ENCODE measurements around the gene AGRN. TPM values are rescaled to one million over a fixed set of nuclear protein-coding genes. Genes with fewer than 3 reads are reported as not detected.
"Not testable (repeated sequence)": the region's sequence is repeated elsewhere in the genome, so short reads cannot be mapped to it uniquely, and the experiment has no call there.

Gene AGRN
- total RNA-seq, 1 donor from 2014 or later: 109 TPM

- Histone ChIP-seq H3K4me1 (no peaks in the 10 kb centered on the region), H3K4me3 (no peak overlapping the region), H3K36me3 (no peaks in the 10 kb centered on the region), H3K27me3 (no peaks in the 10 kb centered on the region), H3K27ac (no peak overlapping the region), H3K9me3 (no peaks in the 10 kb centered on the region)
- intact Hi-C loops (cut with DNase I): no loop called here
- TF ChIP-seq CTCF (IDR thresholded peaks at IDR 0.05): no peak
- DNase-seq (ENCODE audit: low spot score in 2 of 2): no peak
Observed at GRCh38 chr1:1094981-1095380, 75.1 kb downstream of the AGRN start.

- H3K27ac ChIP-seq; intact Hi-C loops (cut with DNase I): not testable (repeated sequence)
Observed at GRCh38 chr1:1096136-1096535, 76.2 kb downstream of the AGRN start.

GRCh38 chr1:1098681-1099421, 78.9 kb downstream of the AGRN start:
- Histone ChIP-seq H3K27me3 (no peaks in the 10 kb centered on the region), H3K4me3 (no peak overlapping the region), H3K9me3 (no peaks in the 10 kb centered on the region), H3K4me1 (no peaks in the 10 kb centered on the region), H3K27ac (no peak overlapping the region), H3K36me3 (no peaks in the 10 kb centered on the region)
- peak in 1 of 2 donors; percentile 27 for DNase-seq (ENCODE audit: low spot score in 2 of 2)
- no peak for TF ChIP-seq CTCF (IDR thresholded peaks at IDR 0.05)
- intact Hi-C loops (cut with DNase I): no loop called here

More at GRCh38 chr1:1096136-1096535, 76.2 kb downstream of the AGRN start:
- H3K27me3 ChIP-seq; H3K9me3 ChIP-seq; H3K4me3 ChIP-seq; DNase-seq (ENCODE audit: low spot score in 2 of 2); H3K36me3 ChIP-seq; H3K4me1 ChIP-seq: not testable (repeated sequence)

- no peak overlapping the region for H3K4me3 ChIP-seq
- H3K4me1 ChIP-seq: no peaks in the 10 kb centered on the region
- no peak for TF ChIP-seq CTCF (IDR thresholded peaks at IDR 0.05)
- peak in 1 of 2 donors; percentile 8 for DNase-seq (ENCODE audit: low spot score in 2 of 2)
- intact Hi-C loops (cut with DNase I): no loop called here
- H3K36me3 ChIP-seq: no peaks in the 10 kb centered on the region
- no peaks in the 10 kb centered on the region for H3K27me3 ChIP-seq
- H3K9me3 ChIP-seq: no peaks in the 10 kb centered on the region
- no peak overlapping the region for H3K27ac ChIP-seq
Observed at GRCh38 chr1:1099506-1100183, 79.7 kb downstream of the AGRN start.

GRCh38 chr1:1100296-1100695, 80.4 kb downstream of the AGRN start:
- Histone ChIP-seq H3K4me1 (no peaks in the 10 kb centered on the region), H3K9me3 (no peaks in the 10 kb centered on the region)
- intact Hi-C loops (cut with DNase I): no loop called here

More at GRCh38 chr1:1100296-1100695, 80.4 kb downstream of the AGRN start:
- Histone ChIP-seq H3K36me3 (no peaks in the 10 kb centered on the region), H3K27ac (no peak overlapping the region), H3K4me3 (no peak overlapping the region), H3K27me3 (no peaks in the 10 kb centered on the region)
- peak in 1 of 2 donors; percentile 21 for DNase-seq (ENCODE audit: low spot score in 2 of 2)
- no peak for TF ChIP-seq CTCF (IDR thresholded peaks at IDR 0.05)

Data from ascending aorta (tissue), 2 donors.